K562 (cell line): ENCODE data around the gene EXTL1. TPM values are rescaled to one million over a fixed set of nuclear protein-coding genes. Genes with fewer than 3 reads are reported as not detected.

Experiments used
- CREB1 ChIP-seq, 2 experiments: sonication (generic) in 1 of 2; formaldehyde crosslinking in 1 of 2; IDR thresholded peaks; 2 replicates each; pipeline versions ENCODE4 v1.6.1 to v1.8.0; 2012 to 2022; ENCODE audit warnings: inconsistent platforms in 1 of 2, mild to moderate bottlenecking in 1 of 2, missing genetic modification reagents in 1 of 2, moderate library complexity in 1 of 2
- ELF1 ChIP-seq: fragments of 200-800 bp; sonication (Bioruptor generic); IDR thresholded peaks from 2 replicates; pipeline ENCODE4 v1.6.1; 2016; ENCODE audit warnings: missing genetic modification characterization, missing compliant biosample characterization
- GTF2F1 ChIP-seq: IDR thresholded peaks from 2 replicates; pipeline ENCODE4 v1.6.1; 2011; ENCODE audit warnings: low read depth, low read length, improper control_type of control experiment
- HNRNPL ChIP-seq: fragments of 200-400 bp; formaldehyde crosslinking; IDR thresholded peaks from 2 replicates; pipeline ENCODE4 v1.6.1; 2017; ENCODE audit warnings: low read depth, mild to moderate bottlenecking, low read length
- HNRNPUL1 ChIP-seq: fragments of 200-400 bp; formaldehyde crosslinking; IDR thresholded peaks from 2 replicates; pipeline ENCODE4 v1.6.1; 2017; ENCODE audit warnings: low read length
- NCOA4 ChIP-seq: fragments of 450-650 bp; IDR thresholded peaks from 2 replicates; pipeline ENCODE4 v1.6.1; 2018; ENCODE audit warnings: mild to moderate bottlenecking; ENCODE audit not compliant: partially characterized antibody
- NR2F6 ChIP-seq: fragments of 450-650 bp; formaldehyde crosslinking; IDR thresholded peaks from 2 replicates; pipeline ENCODE4 v1.4.0; 2020; ENCODE audit warnings: mild to moderate bottlenecking
- PHF20 ChIP-seq: fragments of 450-650 bp; IDR thresholded peaks from 2 replicates; pipeline ENCODE4 v1.6.1; 2018; ENCODE audit not compliant: partially characterized antibody
- PML ChIP-seq: IDR thresholded peaks from 2 replicates; pipeline ENCODE4 v1.6.1; 2012; ENCODE audit warnings: low read length, inconsistent platforms
- SIX5 ChIP-seq, 2 experiments: IDR thresholded peaks; 2 replicates each; pipeline ENCODE4 v1.6.1; 2011; ENCODE audit warnings: low read length in 2 of 2, borderline replicate concordance in 1 of 2, low read depth in 1 of 2, mild to moderate bottlenecking in 1 of 2, moderate library complexity in 1 of 2; ENCODE audit not compliant: insufficient read depth in 1 of 2
- STAG1 ChIP-seq: sonication (generic); formaldehyde crosslinking; IDR thresholded peaks from 2 replicates; pipeline ENCODE4 v1.5.0; 2020; ENCODE audit warnings: missing genetic modification reagents, borderline replicate concordance
- TEAD1 ChIP-seq, 2 experiments: fragments of 450-650 bp in 1 of 2; sonication (generic) in 1 of 2; formaldehyde crosslinking; IDR thresholded peaks; 2 replicates each; pipeline versions ENCODE4 v1.4.0 to v1.8.0; 2020 to 2022; ENCODE audit warnings: mild to moderate bottlenecking in 2 of 2, missing genetic modification reagents in 1 of 2
- ZNF165 ChIP-seq: fragments of 250-450 bp; sonication (Bioruptor Pico); IDR thresholded peaks from 2 replicates; pipeline ENCODE4 v1.4.0; 2020; ENCODE audit warnings: borderline replicate concordance
- ZNF174 ChIP-seq: fragments of 250-450 bp; sonication (Bioruptor Pico); IDR thresholded peaks from 2 replicates; pipeline ENCODE4 v1.4.0; 2020; ENCODE audit warnings: mild to moderate bottlenecking
- ZNF318 ChIP-seq, 2 experiments: fragments of 450-650 bp; IDR thresholded peaks; 2 replicates each; pipeline ENCODE4 v1.6.1; 2016; ENCODE audit warnings: mild to moderate bottlenecking in 2 of 2, borderline replicate concordance in 1 of 2, low read depth in 1 of 2, moderate library complexity in 1 of 2
- ZNF583 ChIP-seq: fragments of 250-450 bp; sonication (Bioruptor Pico); IDR thresholded peaks from 2 replicates; pipeline ENCODE4 v1.4.0; 2020
- ZNF644 ChIP-seq: fragments of 200-800 bp; sonication (Bioruptor generic); IDR thresholded peaks from 2 replicates; pipeline ENCODE4 v1.6.1; 2016; ENCODE audit warnings: low read depth, missing genetic modification characterization, missing compliant biosample characterization
- ZNF77 ChIP-seq: fragments of 250-450 bp; sonication (Bioruptor Pico); IDR thresholded peaks from 2 replicates; pipeline ENCODE4 v1.5.0; 2020
- polyA plus RNA-seq, 8 experiments: library from polyadenylated mRNA; depleted of rRNA in 4 of 8; stranded (reverse) in 5 of 8; unstranded in 3 of 8; fragments of >200 nt; fragmentation: Nextera tagmentation in 2 of 8; fragmentation: Illumina TruSeq in 1 of 8; extraction: Ambion mirVana in 2 of 8; extraction: Trizol in 1 of 8; gene quantifications; 2 replicates each; pipeline versions ENCODE4 v1.2.1 to v1.2.3, GENCODE V29; 2011 to 2014; ENCODE audit warnings: inconsistent platforms in 1 of 8, missing spikeins in 1 of 8
- total RNA-seq, 7 experiments: library from RNA; depleted of rRNA in 6 of 7; stranded (reverse); fragments of >200 nt in 6 of 7; fragmentation: Illumina TruSeq in 2 of 7; extraction: Trizol in 2 of 7; gene quantifications; 2 replicates each; pipeline versions ENCODE4 v1.2.1 to v1.2.3, GENCODE V29; 2011 to 2021; ENCODE audit warnings: low replicate concordance in 1 of 7
- TF ChIP-seq, protein P1 (sequence below): fragments of 450-650 bp; formaldehyde crosslinking; IDR thresholded peaks from 2 replicates; pipeline ENCODE4 v1.4.0; 2020; ENCODE audit warnings: mild to moderate bottlenecking, moderate library complexity

Gene EXTL1
- total and polyA plus RNA-seq, 9 of the 15 experiments (the other 6 are each of a cell fraction or from before 2014, with no cell fraction given), result 0.04 to 0.23 (median 0.08) TPM; not detected in 3

DNA sequence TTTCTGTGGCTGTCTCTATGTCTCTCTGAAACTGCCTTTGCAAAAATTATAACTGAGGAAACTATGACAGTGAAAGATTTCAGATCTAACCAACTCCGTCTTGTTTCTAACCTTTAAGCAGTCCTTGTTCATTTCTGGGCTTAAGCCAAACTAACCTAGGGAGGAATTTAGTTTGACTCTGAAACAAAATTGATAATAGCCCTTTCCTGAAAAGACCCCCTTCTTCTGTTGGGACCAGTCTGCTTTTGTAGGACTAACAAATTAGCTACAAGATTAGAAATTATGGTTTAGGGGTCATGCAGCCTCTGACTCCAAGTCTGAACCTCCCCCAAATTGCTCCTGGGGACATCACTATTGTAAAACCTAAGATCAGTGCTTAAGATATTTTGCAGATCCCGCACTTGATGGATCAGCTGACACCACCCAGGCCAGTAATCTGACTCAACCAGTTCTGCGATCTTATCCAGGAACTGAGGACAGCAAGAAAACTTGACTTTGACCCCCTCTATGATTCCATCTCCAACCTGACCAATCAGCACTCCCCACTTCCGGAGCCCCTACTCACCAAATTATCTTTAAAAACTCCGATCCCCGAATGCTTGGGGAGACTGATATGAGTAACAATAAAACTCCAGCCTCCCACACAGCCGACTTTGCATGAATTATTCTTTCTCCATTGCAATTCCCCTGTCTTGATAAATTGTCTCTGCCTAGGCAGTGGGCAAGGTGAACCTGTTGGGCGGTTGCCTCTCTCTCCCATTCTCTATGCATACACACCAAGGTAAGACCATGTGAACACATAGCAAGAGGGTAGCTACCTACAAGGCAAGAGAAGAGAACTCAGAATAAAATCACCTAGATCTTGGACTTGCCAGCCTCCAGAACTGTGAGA is 57.0 kb downstream of the EXTL1 start (continued):
- TF ChIP-seq CREB1 (IDR thresholded peaks at IDR 0.05), result no peak
- no peak for TF ChIP-seq CREB1 (CRISPR knock-in tag; IDR thresholded peaks at IDR 0.05)
- TF ChIP-seq NR2F6 (CRISPR knock-in tag), result no peak
- no peak for TF ChIP-seq PHF20
- peak in 1 of 2 experiments; percentile 52; a peak in 1 of 4 replicates for TF ChIP-seq ZNF318 (IDR thresholded peaks at IDR 0.05; ENCODE audit: borderline replicate concordance in 1 of 2, low read depth in 1 of 2)
- TF ChIP-seq, protein P1, sequence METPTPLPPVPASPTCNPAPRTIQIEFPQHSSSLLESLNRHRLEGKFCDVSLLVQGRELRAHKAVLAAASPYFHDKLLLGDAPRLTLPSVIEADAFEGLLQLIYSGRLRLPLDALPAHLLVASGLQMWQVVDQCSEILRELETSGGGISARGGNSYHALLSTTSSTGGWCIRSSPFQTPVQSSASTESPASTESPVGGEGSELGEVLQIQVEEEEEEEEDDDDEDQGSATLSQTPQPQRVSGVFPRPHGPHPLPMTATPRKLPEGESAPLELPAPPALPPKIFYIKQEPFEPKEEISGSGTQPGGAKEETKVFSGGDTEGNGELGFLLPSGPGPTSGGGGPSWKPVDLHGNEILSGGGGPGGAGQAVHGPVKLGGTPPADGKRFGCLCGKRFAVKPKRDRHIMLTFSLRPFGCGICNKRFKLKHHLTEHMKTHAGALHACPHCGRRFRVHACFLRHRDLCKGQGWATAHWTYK (CRISPR knock-in tag), result no peak
- no peak for TF ChIP-seq ZNF165 (CRISPR knock-in tag)
- TF ChIP-seq ZNF77, result no peak
- TF ChIP-seq HNRNPL, result no peak
- TF ChIP-seq NCOA4, result no peak
- no peak for TF ChIP-seq STAG1 (CRISPR knock-in tag)
- TF ChIP-seq SIX5 (IDR thresholded peaks at IDR 0.05; ENCODE audit: borderline replicate concordance in 1 of 2, insufficient read depth in 1 of 2, low read depth in 1 of 2, low read length in 2 of 2), result no peak
- TF ChIP-seq ZNF644 (tag), result no peak
- no peak for TF ChIP-seq PML
- TF ChIP-seq ELF1 (tag), result no peak
- TF ChIP-seq ZNF583 (CRISPR knock-in tag), result no peak
- no peak for TF ChIP-seq HNRNPUL1
- no peak for TF ChIP-seq ZNF174 (CRISPR knock-in tag)
- TF ChIP-seq TEAD1 (CRISPR knock-in tag; IDR thresholded peaks at IDR 0.05), result no peak
- no peak for TF ChIP-seq GTF2F1
